ENCODE measurements around the gene MEI1.
A peak's percentile ranks its signal among the peaks of the same experiment; 100 is the strongest.

DNA sequence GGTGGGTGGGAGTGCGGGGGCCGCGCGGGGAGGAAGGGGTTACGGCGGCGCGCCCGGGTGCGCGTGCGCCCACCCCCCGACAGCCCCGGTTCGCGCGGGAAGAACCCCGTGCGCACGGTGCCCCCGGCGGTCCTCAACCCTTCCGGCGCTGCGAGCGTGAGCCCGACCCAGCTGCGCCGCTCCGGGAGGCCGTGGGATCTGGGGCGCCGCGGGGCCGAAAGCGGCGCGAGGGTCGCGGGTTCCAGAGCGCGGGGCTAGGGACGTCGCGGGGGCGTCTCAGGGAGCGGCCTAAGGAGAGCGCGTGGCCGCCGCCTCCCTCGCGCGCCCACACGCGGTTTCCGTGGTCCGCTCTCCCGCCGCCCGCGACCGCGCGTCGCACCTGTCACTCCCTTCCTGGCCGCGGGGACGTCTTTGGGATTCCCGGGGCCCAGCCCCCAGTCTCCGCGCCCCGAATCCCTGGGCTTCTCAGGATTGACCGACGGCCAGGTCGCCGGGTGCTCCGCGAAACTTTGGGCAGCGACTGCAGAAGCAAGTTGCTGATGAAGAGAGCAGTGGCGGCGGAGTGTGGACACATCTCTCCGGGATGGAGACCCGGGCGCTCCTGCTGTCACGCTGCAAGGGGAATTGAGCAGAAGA is 134.2 kb downstream of the MEI1 start:
- TF ChIP-seq, protein P1, sequence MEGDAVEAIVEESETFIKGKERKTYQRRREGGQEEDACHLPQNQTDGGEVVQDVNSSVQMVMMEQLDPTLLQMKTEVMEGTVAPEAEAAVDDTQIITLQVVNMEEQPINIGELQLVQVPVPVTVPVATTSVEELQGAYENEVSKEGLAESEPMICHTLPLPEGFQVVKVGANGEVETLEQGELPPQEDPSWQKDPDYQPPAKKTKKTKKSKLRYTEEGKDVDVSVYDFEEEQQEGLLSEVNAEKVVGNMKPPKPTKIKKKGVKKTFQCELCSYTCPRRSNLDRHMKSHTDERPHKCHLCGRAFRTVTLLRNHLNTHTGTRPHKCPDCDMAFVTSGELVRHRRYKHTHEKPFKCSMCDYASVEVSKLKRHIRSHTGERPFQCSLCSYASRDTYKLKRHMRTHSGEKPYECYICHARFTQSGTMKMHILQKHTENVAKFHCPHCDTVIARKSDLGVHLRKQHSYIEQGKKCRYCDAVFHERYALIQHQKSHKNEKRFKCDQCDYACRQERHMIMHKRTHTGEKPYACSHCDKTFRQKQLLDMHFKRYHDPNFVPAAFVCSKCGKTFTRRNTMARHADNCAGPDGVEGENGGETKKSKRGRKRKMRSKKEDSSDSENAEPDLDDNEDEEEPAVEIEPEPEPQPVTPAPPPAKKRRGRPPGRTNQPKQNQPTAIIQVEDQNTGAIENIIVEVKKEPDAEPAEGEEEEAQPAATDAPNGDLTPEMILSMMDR (IDR thresholded peaks at IDR 0.05 in 4 of 5, conservative IDR thresholded peaks at IDR 0.05 in 1 of 5): peak in 1 of 5 experiments; percentile 9
- TF ChIP-seq POLR2A (IDR thresholded peaks at IDR 0.05): no peak

Measured in gastrocnemius medialis (tissue), 4 donors.